HG03558 (cell line): ENCODE results near the gene SBNO1.
"Not testable (repeated sequence)": the region's sequence is repeated elsewhere in the genome, so short reads cannot be mapped to it uniquely, and the experiment has no call there.

Experiments
- ATAC-seq: cut with Tn5 transposase; IDR thresholded peaks from one replicate; pipeline ENCODE4 v1.9.1; 2021; ENCODE audit warnings: moderate number of reproducible peaks; ENCODE audit not compliant: unreplicated experiment; ENCODE audit errors: extremely low read depth

The SBNO1 gene

DNA sequence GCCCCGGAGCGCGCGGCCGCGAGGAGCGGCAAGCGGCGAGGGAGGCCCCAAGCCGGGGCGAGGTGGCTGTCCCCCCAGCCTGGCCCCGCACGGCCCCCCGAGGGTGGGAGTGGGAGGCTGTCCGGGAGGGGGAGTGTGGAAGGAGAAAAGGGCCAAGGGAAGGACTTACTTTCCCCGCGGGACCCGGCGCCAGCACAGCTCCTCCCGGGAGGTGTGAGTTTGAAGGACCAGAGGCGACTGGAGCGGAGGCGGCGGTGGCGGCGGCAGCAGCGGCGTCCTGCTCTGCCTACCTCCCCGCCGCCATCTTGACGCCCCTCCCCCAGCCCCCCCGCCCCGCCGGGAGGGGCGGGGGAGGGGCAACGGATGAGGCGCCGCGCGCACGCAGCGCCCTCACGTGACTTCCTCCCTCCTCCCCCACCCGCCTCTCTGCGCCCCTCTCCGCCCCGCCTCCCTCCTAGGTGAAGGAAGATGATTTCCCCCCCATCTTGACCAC, at the start of gene SBNO1:
TSS of gene SBNO1 (minus strand) at position 316 of the 493 bp plus-strand sequence. CDS start 14,406 bp downstream, outside the sequence.
- no peak for ATAC-seq

DNA sequence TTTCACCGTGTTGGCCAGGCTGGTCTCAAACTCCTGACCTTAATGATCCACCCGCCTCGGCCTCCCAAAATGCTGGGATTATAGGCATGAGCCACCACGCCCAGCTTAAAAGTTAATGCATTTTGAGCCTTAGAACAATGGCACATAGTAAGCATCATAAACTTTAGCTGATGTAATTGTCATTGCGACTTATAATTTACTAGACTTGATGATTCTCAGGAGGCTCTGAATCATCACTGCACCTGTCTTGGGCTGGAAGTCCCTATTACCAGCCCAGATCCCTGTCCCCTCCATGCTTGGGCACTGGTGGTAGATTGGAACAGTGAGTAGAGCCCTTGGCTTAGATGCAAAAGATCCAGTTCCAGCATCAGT, 45.4 kb upstream of the SBNO1 start:
- no peak for ATAC-seq

GRCh38 chr12:123409284-123410040, 44.8 kb upstream of the SBNO1 start:
- ATAC-seq: not testable (repeated sequence)

GRCh38 chr12:123408619-123409018, 44.0 kb upstream of the SBNO1 start:
- ATAC-seq: not testable (repeated sequence)

DNA sequence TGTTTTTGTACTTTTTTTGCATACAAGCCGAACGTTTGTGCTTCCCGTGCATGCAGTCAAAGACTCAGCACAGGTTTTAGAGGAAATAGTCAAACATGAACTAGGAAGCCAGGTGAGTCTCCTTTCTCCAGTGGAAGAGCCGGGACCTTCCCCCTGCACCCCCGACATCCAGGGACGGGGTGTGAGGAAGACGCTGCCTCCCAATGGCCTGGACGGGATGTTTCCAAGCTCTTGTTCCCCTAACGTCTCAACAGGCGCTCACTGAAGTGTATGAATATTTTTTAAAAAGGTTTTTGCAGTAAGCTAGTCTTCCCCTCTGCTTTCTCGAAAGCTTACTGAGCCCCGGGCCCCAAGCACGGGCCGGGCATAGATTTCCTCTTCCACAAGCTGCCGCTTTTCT, 43.3 kb upstream of the SBNO1 start:
- not testable (repeated sequence) for ATAC-seq

GRCh38 chr12:123407269-123407668, 42.6 kb upstream of the SBNO1 start:
- not testable (repeated sequence) for ATAC-seq

- no peak for ATAC-seq
Measured at GRCh38 chr12:123404581-123404980, 39.9 kb upstream of the SBNO1 start.

GRCh38 chr12:123401753-123402683, 37.4 kb upstream of the SBNO1 start:
- ATAC-seq: no peak

GRCh38 chr12:123399255-123399617, 34.6 kb upstream of the SBNO1 start:
- no peak for ATAC-seq

DNA sequence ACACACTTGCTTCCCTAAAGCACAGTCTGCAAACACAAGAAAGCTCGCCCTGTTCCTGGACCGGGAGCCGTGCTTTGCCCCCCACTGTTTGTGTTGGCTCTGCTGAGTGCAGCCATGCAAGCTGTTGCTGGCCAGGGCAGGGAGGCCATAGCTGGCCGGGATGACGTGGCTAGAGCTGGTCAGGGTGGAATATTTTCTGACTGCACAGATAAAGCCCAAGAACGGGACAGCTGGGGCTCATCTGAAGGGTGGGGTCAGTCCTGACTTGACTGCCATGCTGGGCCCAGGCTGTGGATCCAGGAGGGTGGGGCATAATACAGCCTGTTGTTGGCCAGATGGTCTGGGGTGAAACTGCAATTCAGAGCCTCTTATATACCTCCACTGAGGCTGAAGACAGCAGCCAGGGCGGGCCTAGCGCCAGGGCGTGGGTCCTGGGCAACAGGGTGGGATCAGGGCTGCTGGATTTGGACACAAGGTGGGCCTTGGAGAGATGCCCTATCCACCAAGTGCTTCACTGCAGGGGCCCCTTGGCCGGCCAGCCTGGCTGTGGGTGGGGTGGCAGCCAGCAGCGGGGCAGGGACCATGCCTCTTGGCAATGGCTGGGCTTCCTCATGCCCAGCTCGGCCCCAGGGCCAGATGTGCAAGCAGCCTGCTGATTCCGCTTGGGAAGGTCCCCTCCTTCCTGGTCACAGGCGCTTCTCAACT, 34.1 kb upstream of the SBNO1 start:
- no peak for ATAC-seq

- ATAC-seq: no peak
Measured at GRCh38 chr12:123398177-123398549, 33.5 kb upstream of the SBNO1 start.

GRCh38 chr12:123397400-123397799, 32.8 kb upstream of the SBNO1 start:
- no peak for ATAC-seq

GRCh38 chr12:123396954-123397353, 32.3 kb upstream of the SBNO1 start:
- no peak for ATAC-seq

DNA sequence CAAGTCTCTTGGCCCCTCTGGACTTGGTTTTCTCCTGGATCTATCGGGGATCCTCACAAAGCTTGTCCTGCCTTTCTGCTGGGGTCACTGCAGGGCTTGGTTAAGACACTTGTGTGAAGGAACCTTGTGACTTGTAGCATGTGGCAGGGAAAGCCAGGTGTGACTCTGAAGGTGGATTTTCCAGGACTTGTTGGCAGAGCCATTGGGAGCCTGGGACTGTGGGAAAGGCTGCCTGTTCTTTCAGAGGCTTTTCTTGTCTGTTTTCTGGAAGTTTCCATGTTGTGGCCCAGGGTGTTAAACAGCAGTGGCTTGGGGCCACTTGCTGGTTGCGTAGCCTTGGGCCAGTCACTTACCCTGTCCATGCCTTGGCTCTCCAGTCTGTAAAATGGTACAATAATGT, 31.9 kb upstream of the SBNO1 start:
- no peak for ATAC-seq

DNA sequence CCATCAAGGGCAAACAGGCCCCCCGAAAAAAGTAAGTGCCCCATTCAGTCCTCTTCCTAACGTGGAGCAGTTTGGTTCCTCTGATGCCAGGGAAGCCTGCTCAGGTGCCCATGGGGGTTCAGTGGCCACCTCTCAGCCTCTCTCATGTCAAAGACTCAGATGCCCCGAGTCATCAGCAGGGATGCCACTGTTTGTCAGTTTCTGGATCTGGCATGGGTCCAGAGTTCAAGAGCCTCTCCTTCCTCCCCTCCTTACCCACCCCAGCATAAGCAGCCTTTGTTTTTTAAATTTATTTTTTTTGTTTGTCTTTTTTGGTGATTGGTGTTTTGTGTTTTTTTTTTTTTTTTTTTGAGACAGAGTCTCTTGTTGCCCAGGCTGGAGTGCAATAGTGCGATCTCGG, 30.6 kb upstream of the SBNO1 start:
- no peak for ATAC-seq

- ATAC-seq: no peak
Measured at GRCh38 chr12:123393747-123394146, 29.1 kb upstream of the SBNO1 start.

GRCh38 chr12:123391546-123392343, 27.1 kb upstream of the SBNO1 start:
- ATAC-seq: no peak

- ATAC-seq: no peak
Measured at GRCh38 chr12:123390498-123391426, 26.1 kb upstream of the SBNO1 start.
